ENCODE data around the gene GLDC.

GRCh38 chr9:6598249-6598725, 47.2 kb downstream of the GLDC start:
- TF ChIP-seq LEF1 (IDR thresholded peaks at IDR 0.05; ENCODE audit: borderline replicate concordance) = no peak
- no peak for TF ChIP-seq SUZ12 (IDR thresholded peaks at IDR 0.05)
- no peak for TF ChIP-seq ARNT (IDR thresholded peaks at IDR 0.05)
- no peak for TF ChIP-seq SP1 (IDR thresholded peaks at IDR 0.05)
- TF ChIP-seq ELF4 (IDR thresholded peaks at IDR 0.05) = no peak
- no peak for TF ChIP-seq FOXM1 (IDR thresholded peaks at IDR 0.05; ENCODE audit: borderline replicate concordance)
- TF ChIP-seq ZNF384 (IDR thresholded peaks at IDR 0.05) = no peak
- no peak for TF ChIP-seq HDGF (IDR thresholded peaks at IDR 0.05; ENCODE audit: borderline replicate concordance)
- no peak for TF ChIP-seq TARDBP (IDR thresholded peaks at IDR 0.05)
- TF ChIP-seq CTBP1 (IDR thresholded peaks at IDR 0.05; ENCODE audit: borderline replicate concordance) = no peak
